Measurements from ENCODE around the gene GOLGA1. TPM values are rescaled to one million over a fixed set of nuclear protein-coding genes. Genes with fewer than 3 reads are reported as not detected.

Gene GOLGA1
- total RNA-seq, 4 donors from 2014 or later, result 6.7 to 25.7 (median 15.4) TPM

- Histone ChIP-seq H3K9me3 (no peaks in the 10 kb centered on the region), H3K27ac (no peak overlapping the region), H3K4me3 (no peak overlapping the region), H3K4me1 (peaks cover 0 to 10% of the 10 kb centered on the region in 2 donors), H3K36me3 (no peaks in the 10 kb centered on the region), H3K27me3 (no peaks in the 10 kb centered on the region)
- TF ChIP-seq, protein P1, sequence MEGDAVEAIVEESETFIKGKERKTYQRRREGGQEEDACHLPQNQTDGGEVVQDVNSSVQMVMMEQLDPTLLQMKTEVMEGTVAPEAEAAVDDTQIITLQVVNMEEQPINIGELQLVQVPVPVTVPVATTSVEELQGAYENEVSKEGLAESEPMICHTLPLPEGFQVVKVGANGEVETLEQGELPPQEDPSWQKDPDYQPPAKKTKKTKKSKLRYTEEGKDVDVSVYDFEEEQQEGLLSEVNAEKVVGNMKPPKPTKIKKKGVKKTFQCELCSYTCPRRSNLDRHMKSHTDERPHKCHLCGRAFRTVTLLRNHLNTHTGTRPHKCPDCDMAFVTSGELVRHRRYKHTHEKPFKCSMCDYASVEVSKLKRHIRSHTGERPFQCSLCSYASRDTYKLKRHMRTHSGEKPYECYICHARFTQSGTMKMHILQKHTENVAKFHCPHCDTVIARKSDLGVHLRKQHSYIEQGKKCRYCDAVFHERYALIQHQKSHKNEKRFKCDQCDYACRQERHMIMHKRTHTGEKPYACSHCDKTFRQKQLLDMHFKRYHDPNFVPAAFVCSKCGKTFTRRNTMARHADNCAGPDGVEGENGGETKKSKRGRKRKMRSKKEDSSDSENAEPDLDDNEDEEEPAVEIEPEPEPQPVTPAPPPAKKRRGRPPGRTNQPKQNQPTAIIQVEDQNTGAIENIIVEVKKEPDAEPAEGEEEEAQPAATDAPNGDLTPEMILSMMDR (IDR thresholded peaks at IDR 0.05), result no peak
- TF ChIP-seq POLR2A (IDR thresholded peaks at IDR 0.05), result no peak
- no peak for DNase-seq
- intact Hi-C loops (cut with DNase I; ENCODE audit: low total_unique reads), result no loop called here
Observed at GRCh38 chr9:124875501-124875900, 65.4 kb downstream of the GOLGA1 start.

- no peak for DNase-seq
- intact Hi-C loops (cut with DNase I; ENCODE audit: low total_unique reads), result no loop called here
- Histone ChIP-seq H3K27me3 (no peaks in the 10 kb centered on the region), H3K9me3 (no peaks in the 10 kb centered on the region), H3K27ac (no peak overlapping the region), H3K4me1 (peaks cover 0 to 13% of the 10 kb centered on the region in 2 donors), H3K36me3 (no peaks in the 10 kb centered on the region), H3K4me3 (no peak overlapping the region)
- TF ChIP-seq, protein P1 (IDR thresholded peaks at IDR 0.05), result no peak
- TF ChIP-seq POLR2A (IDR thresholded peaks at IDR 0.05), result no peak
Observed at GRCh38 chr9:124873664-124874063, 67.2 kb downstream of the GOLGA1 start.

GRCh38 chr9:124871156-124871561 is 69.7 kb downstream of the GOLGA1 start:
- Histone ChIP-seq H3K36me3 (no peaks in the 10 kb centered on the region), H3K9me3 (no peaks in the 10 kb centered on the region), H3K27ac (no peak overlapping the region), H3K27me3 (no peaks in the 10 kb centered on the region), H3K4me1 (peaks cover 0 to 13% of the 10 kb centered on the region in 2 donors), H3K4me3 (no peak overlapping the region)
- no peak for DNase-seq
- TF ChIP-seq, protein P1 (IDR thresholded peaks at IDR 0.05), result no peak
- no peak for TF ChIP-seq POLR2A (IDR thresholded peaks at IDR 0.05)
- intact Hi-C loops (cut with DNase I; ENCODE audit: low total_unique reads), result no loop called here

DNA sequence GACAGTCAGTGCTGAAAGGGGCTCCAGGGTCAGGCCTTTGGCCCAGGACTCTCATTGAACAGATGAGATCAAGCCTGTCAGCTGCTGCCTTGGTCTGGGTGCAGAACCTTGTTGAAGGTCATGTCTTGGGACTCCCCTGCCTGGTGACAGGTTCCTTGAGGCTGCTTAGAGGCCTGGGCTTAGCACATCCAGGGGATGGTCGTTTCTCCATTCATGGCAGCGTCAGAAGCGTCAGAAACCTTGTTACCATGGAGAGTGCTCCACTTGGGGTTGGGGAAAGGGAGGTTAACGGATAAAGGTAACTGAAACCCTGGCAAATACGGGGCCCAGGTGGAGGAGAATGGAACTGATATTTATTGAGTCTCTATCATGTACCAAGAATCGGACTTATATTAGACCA is 70.2 kb downstream of the GOLGA1 start:
- no peaks in the 10 kb centered on the region for H3K9me3 ChIP-seq
- H3K4me3 ChIP-seq, result peak overlapping the region; percentile 91 to 95
- peaks cover 0 to 13% of the 10 kb centered on the region in 2 donors for H3K4me1 ChIP-seq
- intact Hi-C loops (cut with DNase I; ENCODE audit: low total_unique reads), result no loop called here
- no peaks in the 10 kb centered on the region for H3K36me3 ChIP-seq
- H3K27ac ChIP-seq, result peak overlapping the region; percentile 5 to 83
- no peak for DNase-seq
- TF ChIP-seq, protein P1 (IDR thresholded peaks at IDR 0.05), result no peak
- no peak for TF ChIP-seq POLR2A (IDR thresholded peaks at IDR 0.05)
- no peaks in the 10 kb centered on the region for H3K27me3 ChIP-seq

DNA sequence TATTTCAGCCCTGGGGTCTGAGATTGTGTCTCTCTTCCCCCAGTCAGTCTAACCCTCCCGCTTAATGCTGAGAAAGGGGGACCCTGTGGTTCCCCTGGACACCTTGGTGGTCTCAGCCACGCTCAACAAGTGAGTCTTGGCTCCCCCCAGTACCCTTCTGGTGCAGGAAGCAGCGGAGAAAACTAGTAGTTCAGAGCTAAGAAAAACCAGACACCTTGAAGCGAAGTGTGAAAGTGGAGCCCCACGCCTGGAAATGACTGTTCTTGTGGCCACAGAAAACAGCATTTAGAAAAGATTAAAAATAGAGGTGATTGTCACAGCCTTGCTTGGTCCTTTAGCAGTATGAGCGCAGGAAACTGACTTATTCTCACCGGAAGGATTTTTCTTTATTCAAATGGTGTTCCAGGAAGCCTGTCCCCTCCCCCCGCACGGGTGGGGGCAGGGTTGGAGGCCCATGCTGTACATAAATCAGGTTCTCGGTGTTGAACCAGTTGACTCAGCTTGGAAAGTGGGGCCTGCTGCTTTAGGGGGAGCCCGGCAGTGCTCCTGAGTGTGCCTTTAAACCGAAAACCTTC is 70.8 kb downstream of the GOLGA1 start:
- H3K9me3 ChIP-seq, result no peaks in the 10 kb centered on the region
- intact Hi-C loops (cut with DNase I; ENCODE audit: low total_unique reads), result no loop called here
- H3K27me3 ChIP-seq, result no peaks in the 10 kb centered on the region
- peak overlapping the region; percentile 91 to 95 for H3K4me3 ChIP-seq
- DNase-seq, result peak in 1 of 2 donors; percentile 46
- H3K4me1 ChIP-seq, result peaks cover 0 to 13% of the 10 kb centered on the region in 2 donors
- no peaks in the 10 kb centered on the region for H3K36me3 ChIP-seq
- peak overlapping the region; percentile 83 to 94 for H3K27ac ChIP-seq
- no peak for TF ChIP-seq POLR2A (IDR thresholded peaks at IDR 0.05)
- TF ChIP-seq, protein P1 (IDR thresholded peaks at IDR 0.05), result no peak

All from uterus (tissue), 4 donors.